DOHH2 (cell line): ENCODE measurements around the gene CD99.

Source experiments
- CTCF ChIP-seq: fragments of 200-600 bp; sonication (generic); IDR thresholded peaks from one replicate; pipeline ENCODE4 v1.5.1; 2014; ENCODE audit warnings: antibody characterized with exemption, mild to moderate bottlenecking, low read depth, low read length; ENCODE audit not compliant: poor library complexity, severe bottlenecking
- EZH2phosphoT487 ChIP-seq: fragments of 200-600 bp; sonication (generic); IDR thresholded peaks from 2 replicates; pipeline ENCODE4 v1.6.1; 2017; ENCODE audit warnings: borderline replicate concordance, mild to moderate bottlenecking, antibody characterized with exemption, low read length, moderate library complexity, mixed read lengths

DNA sequence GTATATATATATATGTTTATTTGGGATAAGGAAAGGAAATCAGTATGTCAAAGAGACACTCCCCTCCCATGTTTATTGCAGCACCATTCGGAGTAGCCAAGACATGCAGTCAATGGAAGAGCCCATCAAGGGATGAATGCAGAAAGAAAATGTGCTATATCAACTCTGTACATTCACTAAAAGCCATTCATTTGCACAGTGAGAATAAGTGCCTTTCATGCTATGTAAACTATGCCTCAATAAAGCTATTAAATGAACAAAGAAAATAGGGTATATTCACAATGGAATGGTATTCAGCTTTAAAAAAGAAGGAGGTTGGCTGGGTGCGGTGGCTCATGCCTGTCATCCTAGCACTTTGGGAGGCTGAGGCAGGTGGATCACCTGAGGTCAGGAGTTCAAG lies 20.3 kb downstream of the CD99 start:
- TF ChIP-seq CTCF (no peak), EZH2phosphoT487 (no peak)
